Measurements from ENCODE around the gene CACNA1A.

- TF ChIP-seq, protein P1, sequence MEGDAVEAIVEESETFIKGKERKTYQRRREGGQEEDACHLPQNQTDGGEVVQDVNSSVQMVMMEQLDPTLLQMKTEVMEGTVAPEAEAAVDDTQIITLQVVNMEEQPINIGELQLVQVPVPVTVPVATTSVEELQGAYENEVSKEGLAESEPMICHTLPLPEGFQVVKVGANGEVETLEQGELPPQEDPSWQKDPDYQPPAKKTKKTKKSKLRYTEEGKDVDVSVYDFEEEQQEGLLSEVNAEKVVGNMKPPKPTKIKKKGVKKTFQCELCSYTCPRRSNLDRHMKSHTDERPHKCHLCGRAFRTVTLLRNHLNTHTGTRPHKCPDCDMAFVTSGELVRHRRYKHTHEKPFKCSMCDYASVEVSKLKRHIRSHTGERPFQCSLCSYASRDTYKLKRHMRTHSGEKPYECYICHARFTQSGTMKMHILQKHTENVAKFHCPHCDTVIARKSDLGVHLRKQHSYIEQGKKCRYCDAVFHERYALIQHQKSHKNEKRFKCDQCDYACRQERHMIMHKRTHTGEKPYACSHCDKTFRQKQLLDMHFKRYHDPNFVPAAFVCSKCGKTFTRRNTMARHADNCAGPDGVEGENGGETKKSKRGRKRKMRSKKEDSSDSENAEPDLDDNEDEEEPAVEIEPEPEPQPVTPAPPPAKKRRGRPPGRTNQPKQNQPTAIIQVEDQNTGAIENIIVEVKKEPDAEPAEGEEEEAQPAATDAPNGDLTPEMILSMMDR (IDR thresholded peaks at IDR 0.05; ENCODE audit: poor library complexity) = no peak
- TF ChIP-seq EZH2 (IDR thresholded peaks at IDR 0.05; ENCODE audit: borderline replicate concordance) = no peak
These were observed 108.1 kb downstream of the CACNA1A start for GRCh38 chr19:13398182-13398581.
